Loucy (cell line): ENCODE data around the gene PCSK5.

Experiments
- H2AFZ ChIP-seq: fragments of 200-600 bp; sonication (generic); 2 replicates; pipeline ENCODE4 v1.6.0; 2016; ENCODE audit warnings: antibody characterized with exemption, mild to moderate bottlenecking, low read length, moderate library complexity
- H3F3A ChIP-seq: fragments of 200-600 bp; 2 replicates; pipeline ENCODE4 v1.6.0; 2016; ENCODE audit warnings: antibody characterized with exemption, low read depth, mild to moderate bottlenecking
- H3K27me3 ChIP-seq: fragments of 200-600 bp; sonication (generic); 2 replicates; pipeline ENCODE4 v1.6.1; 2014; ENCODE audit warnings: low read length, mild to moderate bottlenecking; ENCODE audit not compliant: insufficient read depth, poor library complexity, severe bottlenecking
- H3K36me3 ChIP-seq: fragments of 200-600 bp; sonication (generic); 2 replicates; pipeline ENCODE4 v1.6.1; 2016; ENCODE audit warnings: low read length; ENCODE audit not compliant: insufficient read depth
- H3K4me1 ChIP-seq: fragments of 200-600 bp; sonication (generic); 2 replicates; pipeline ENCODE4 v1.5.1; 2014; ENCODE audit warnings: low read length, mild to moderate bottlenecking; ENCODE audit not compliant: insufficient read depth, poor library complexity, severe bottlenecking
- H3K4me2 ChIP-seq: fragments of 200-600 bp; sonication (generic); 2 replicates; pipeline ENCODE4 v1.6.0; 2014; ENCODE audit warnings: antibody characterized with exemption, low read length, low read depth, mild to moderate bottlenecking; ENCODE audit not compliant: poor library complexity, severe bottlenecking
- H3K4me3 ChIP-seq: fragments of 200-600 bp; sonication (generic); 2 replicates; pipeline ENCODE4 v1.5.1; 2014; ENCODE audit warnings: low read length, mild to moderate bottlenecking, mixed read lengths; ENCODE audit not compliant: poor library complexity, severe bottlenecking
- H3K79me2 ChIP-seq: fragments of 200-600 bp; sonication (generic); 2 replicates; pipeline ENCODE4 v1.6.1; 2014; ENCODE audit warnings: low read length; ENCODE audit not compliant: insufficient read depth
- H3K9ac ChIP-seq: fragments of 200-600 bp; sonication (generic); 2 replicates; pipeline ENCODE4 v1.6.0; 2014; ENCODE audit warnings: mild to moderate bottlenecking, low read depth, low read length, moderate library complexity; ENCODE audit not compliant: poor library complexity, severe bottlenecking
- H3K9me2 ChIP-seq: fragments of 200-600 bp; sonication (generic); replicated peaks from 2 replicates; pipeline ENCODE4 v1.6.1; 2016; ENCODE audit warnings: low read depth, low read length, mixed read lengths
- H3K9me3 ChIP-seq: fragments of 200-600 bp; sonication (generic); 2 replicates; pipeline ENCODE4 v1.6.1; 2014; ENCODE audit warnings: mild to moderate bottlenecking, antibody characterized with exemption, low read length, low read depth; ENCODE audit not compliant: insufficient read depth
- H4K20me1 ChIP-seq: fragments of 200-600 bp; sonication (generic); 2 replicates; pipeline ENCODE4 v1.6.0; 2014; ENCODE audit warnings: antibody characterized with exemption, low read length, mild to moderate bottlenecking; ENCODE audit not compliant: insufficient read depth, poor library complexity, severe bottlenecking
- EZH2phosphoT487 ChIP-seq: fragments of 200-600 bp; IDR thresholded peaks from 2 replicates; pipeline ENCODE4 v1.6.1; 2018; ENCODE audit warnings: antibody characterized with exemption, mild to moderate bottlenecking, moderate library complexity, borderline replicate concordance
- TF ChIP-seq, protein P1 (sequence below): fragments of 200-600 bp; sonication (generic); conservative IDR thresholded peaks from 2 replicates; pipeline ENCODE4 v1.5.1; 2014; ENCODE audit warnings: mild to moderate bottlenecking, antibody characterized with exemption, low read length

PCSK5 gene

DNA sequence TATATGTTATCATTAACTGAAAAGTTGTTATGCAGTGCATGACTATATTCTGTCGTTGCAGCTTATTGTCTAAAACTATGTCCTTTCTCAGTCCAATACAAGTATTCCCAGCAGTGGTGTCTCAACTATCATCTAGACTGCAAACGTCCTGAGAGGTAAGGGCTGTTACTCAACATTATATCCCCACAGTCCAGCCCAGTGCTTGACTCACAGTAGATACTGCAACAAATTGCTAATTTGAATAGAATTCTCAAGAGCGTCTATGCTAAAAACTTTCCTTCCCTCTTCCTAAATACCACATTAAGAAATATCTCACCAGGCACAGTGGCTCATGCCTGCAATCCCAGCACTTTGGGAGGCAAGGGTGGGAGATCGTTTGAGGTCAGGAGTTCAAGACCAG is 37.7 kb upstream of the PCSK5 start:
- Histone ChIP-seq H3K79me2 (no peaks in the 10 kb centered on the region), H3K27me3 (no peaks in the 10 kb centered on the region), H3K36me3 (no peaks in the 10 kb centered on the region), H3K4me2 (no peak overlapping the region), H2AFZ (no peak overlapping the region), H3K9me2 (no peaks in the 10 kb centered on the region), H3K9ac (no peak overlapping the region), H3K9me3 (no peaks in the 10 kb centered on the region), H3K4me3 (no peak overlapping the region), H3F3A (no peaks in the 10 kb centered on the region), H3K4me1 (no peaks in the 10 kb centered on the region), H4K20me1 (no peaks in the 10 kb centered on the region)
- TF ChIP-seq, protein P1, sequence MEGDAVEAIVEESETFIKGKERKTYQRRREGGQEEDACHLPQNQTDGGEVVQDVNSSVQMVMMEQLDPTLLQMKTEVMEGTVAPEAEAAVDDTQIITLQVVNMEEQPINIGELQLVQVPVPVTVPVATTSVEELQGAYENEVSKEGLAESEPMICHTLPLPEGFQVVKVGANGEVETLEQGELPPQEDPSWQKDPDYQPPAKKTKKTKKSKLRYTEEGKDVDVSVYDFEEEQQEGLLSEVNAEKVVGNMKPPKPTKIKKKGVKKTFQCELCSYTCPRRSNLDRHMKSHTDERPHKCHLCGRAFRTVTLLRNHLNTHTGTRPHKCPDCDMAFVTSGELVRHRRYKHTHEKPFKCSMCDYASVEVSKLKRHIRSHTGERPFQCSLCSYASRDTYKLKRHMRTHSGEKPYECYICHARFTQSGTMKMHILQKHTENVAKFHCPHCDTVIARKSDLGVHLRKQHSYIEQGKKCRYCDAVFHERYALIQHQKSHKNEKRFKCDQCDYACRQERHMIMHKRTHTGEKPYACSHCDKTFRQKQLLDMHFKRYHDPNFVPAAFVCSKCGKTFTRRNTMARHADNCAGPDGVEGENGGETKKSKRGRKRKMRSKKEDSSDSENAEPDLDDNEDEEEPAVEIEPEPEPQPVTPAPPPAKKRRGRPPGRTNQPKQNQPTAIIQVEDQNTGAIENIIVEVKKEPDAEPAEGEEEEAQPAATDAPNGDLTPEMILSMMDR = no peak
- no peak for TF ChIP-seq EZH2phosphoT487

GRCh38 chr9:75855509-75855908 is 35.0 kb upstream of the PCSK5 start:
- Histone ChIP-seq H3K36me3 (no peaks in the 10 kb centered on the region), H2AFZ (peak overlapping the region; percentile 31; the same call in 1 of the 2 replicates), H3K4me3 (no peak overlapping the region), H3K9me3 (no peaks in the 10 kb centered on the region), H3K4me1 (no peaks in the 10 kb centered on the region), H3K9me2 (no peaks in the 10 kb centered on the region), H3K79me2 (no peaks in the 10 kb centered on the region), H4K20me1 (no peaks in the 10 kb centered on the region), H3K27me3 (no peaks in the 10 kb centered on the region), H3F3A (no peaks in the 10 kb centered on the region), H3K9ac (no peak overlapping the region), H3K4me2 (no peak overlapping the region)
- TF ChIP-seq, protein P1 = peak; percentile 70
- TF ChIP-seq EZH2phosphoT487 = no peak

DNA sequence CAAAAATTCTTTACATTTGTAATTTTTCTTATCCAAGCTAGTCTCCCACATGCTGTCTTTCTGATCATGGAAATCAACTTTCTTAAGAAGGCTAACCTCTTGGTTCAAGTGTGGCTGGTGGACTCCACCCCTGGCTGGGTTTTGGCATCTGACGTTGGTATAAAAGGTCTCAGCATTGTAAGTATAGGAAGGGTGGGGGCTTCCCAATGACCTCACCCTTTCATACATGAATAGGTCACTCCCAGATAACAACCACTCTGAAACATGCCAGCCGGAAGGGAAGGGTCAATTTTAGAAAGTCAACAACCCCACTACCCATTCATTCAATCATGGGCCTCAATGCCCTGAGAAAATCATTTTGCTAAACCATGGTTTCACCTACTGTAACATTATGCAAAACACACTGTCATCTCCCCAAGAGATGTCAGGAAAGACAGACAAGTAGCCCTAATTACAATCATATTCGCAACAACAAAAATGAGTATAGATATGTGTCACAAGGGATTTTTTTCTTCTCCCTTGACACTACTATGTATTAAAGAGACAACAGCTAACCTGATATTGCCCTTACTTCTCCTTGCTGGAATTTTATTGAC is 31.9 kb upstream of the PCSK5 start:
- no peaks in the 10 kb centered on the region for H3K9me3 ChIP-seq
- H3K4me3 ChIP-seq = no peak overlapping the region
- H3K79me2 ChIP-seq = no peaks in the 10 kb centered on the region
- no peak overlapping the region for H3K9ac ChIP-seq
- H4K20me1 ChIP-seq = no peaks in the 10 kb centered on the region
- no peak overlapping the region for H3K4me2 ChIP-seq
- H2AFZ ChIP-seq = no peak overlapping the region
- no peak for TF ChIP-seq EZH2phosphoT487
- TF ChIP-seq, protein P1 = no peak
- H3K9me2 ChIP-seq = no peaks in the 10 kb centered on the region
- H3K27me3 ChIP-seq = no peaks in the 10 kb centered on the region
- H3K36me3 ChIP-seq = no peaks in the 10 kb centered on the region
- H3F3A ChIP-seq = no peaks in the 10 kb centered on the region
- H3K4me1 ChIP-seq = no peaks in the 10 kb centered on the region
